ENCODE measurements around the gene CD69.
A peak's percentile ranks its signal among the peaks of the same experiment; 100 is the strongest.

CD69 gene

GRCh38 chr12:9760699-9761418, at the start of gene CD69:
CD69 (minus strand) TSS chr12:9760901; CDS start chr12:9760820, 81 bp downstream.
- peak; percentile 20 to 42 for DNase-seq
- TF ChIP-seq GATA1 (IDR thresholded peaks at IDR 0.05; ENCODE audit: low read depth, low read length) (no peak), POLR2A (IDR thresholded peaks at IDR 0.05; ENCODE audit: low read length) (peak; percentile 98)

GRCh38 chr12:9809866-9810265, 49.2 kb upstream of the CD69 start:
- TF ChIP-seq POLR2A (IDR thresholded peaks at IDR 0.05; ENCODE audit: low read length), result no peak
- no peak for TF ChIP-seq GATA1 (IDR thresholded peaks at IDR 0.05; ENCODE audit: low read depth, low read length)
- DNase-seq, result no peak

- TF ChIP-seq POLR2A (IDR thresholded peaks at IDR 0.05; ENCODE audit: low read length), result no peak
- TF ChIP-seq GATA1 (IDR thresholded peaks at IDR 0.05; ENCODE audit: low read depth, low read length), result no peak
- DNase-seq, result no peak
Observed at GRCh38 chr12:9809338-9809737, 48.6 kb upstream of the CD69 start.

- TF ChIP-seq POLR2A (IDR thresholded peaks at IDR 0.05; ENCODE audit: low read length), result no peak
- no peak for TF ChIP-seq GATA1 (IDR thresholded peaks at IDR 0.05; ENCODE audit: low read depth, low read length)
- DNase-seq, result no peak
Observed at GRCh38 chr12:9808504-9808903, 47.8 kb upstream of the CD69 start.

- no peak for TF ChIP-seq POLR2A (IDR thresholded peaks at IDR 0.05; ENCODE audit: low read length)
- TF ChIP-seq GATA1 (IDR thresholded peaks at IDR 0.05; ENCODE audit: low read depth, low read length), result no peak
- no peak for DNase-seq
Observed at GRCh38 chr12:9806714-9807113, 46.0 kb upstream of the CD69 start.

- no peak for DNase-seq
- TF ChIP-seq POLR2A (IDR thresholded peaks at IDR 0.05; ENCODE audit: low read length) (no peak), GATA1 (IDR thresholded peaks at IDR 0.05; ENCODE audit: low read depth, low read length) (no peak)
Observed at GRCh38 chr12:9805883-9806282, 45.2 kb upstream of the CD69 start.

GRCh38 chr12:9799961-9800360, 39.3 kb upstream of the CD69 start:
- no peak for DNase-seq
- TF ChIP-seq POLR2A (IDR thresholded peaks at IDR 0.05; ENCODE audit: low read length) (no peak), GATA1 (IDR thresholded peaks at IDR 0.05; ENCODE audit: low read depth, low read length) (no peak)

GRCh38 chr12:9797722-9798619, 37.3 kb upstream of the CD69 start:
- TF ChIP-seq POLR2A (IDR thresholded peaks at IDR 0.05; ENCODE audit: low read length) (no peak), GATA1 (IDR thresholded peaks at IDR 0.05; ENCODE audit: low read depth, low read length) (no peak)
- peak; percentile 64 to 67 for DNase-seq

GRCh38 chr12:9796971-9797370, 36.3 kb upstream of the CD69 start:
- no peak for TF ChIP-seq POLR2A (IDR thresholded peaks at IDR 0.05; ENCODE audit: low read length)
- TF ChIP-seq GATA1 (IDR thresholded peaks at IDR 0.05; ENCODE audit: low read depth, low read length), result no peak
- DNase-seq, result no peak

- DNase-seq, result no peak
- no peak for TF ChIP-seq GATA1 (IDR thresholded peaks at IDR 0.05; ENCODE audit: low read depth, low read length)
- no peak for TF ChIP-seq POLR2A (IDR thresholded peaks at IDR 0.05; ENCODE audit: low read length)
Observed at GRCh38 chr12:9796346-9796745, 35.6 kb upstream of the CD69 start.

- TF ChIP-seq GATA1 (IDR thresholded peaks at IDR 0.05; ENCODE audit: low read depth, low read length) (no peak), POLR2A (IDR thresholded peaks at IDR 0.05; ENCODE audit: low read length) (no peak)
- DNase-seq, result no peak
Observed at GRCh38 chr12:9795945-9796344, 35.2 kb upstream of the CD69 start.

GRCh38 chr12:9794484-9795093, 33.9 kb upstream of the CD69 start:
- no peak for DNase-seq
- TF ChIP-seq GATA1 (IDR thresholded peaks at IDR 0.05; ENCODE audit: low read depth, low read length) (no peak), POLR2A (IDR thresholded peaks at IDR 0.05; ENCODE audit: low read length) (no peak)

GRCh38 chr12:9793779-9794395, 33.2 kb upstream of the CD69 start:
- TF ChIP-seq POLR2A (IDR thresholded peaks at IDR 0.05; ENCODE audit: low read length), result no peak
- no peak for TF ChIP-seq GATA1 (IDR thresholded peaks at IDR 0.05; ENCODE audit: low read depth, low read length)
- no peak for DNase-seq

All from erythroblast (primary cell).